ENCODE data around the gene ABCF3. TPM values are rescaled to one million over a fixed set of nuclear protein-coding genes. Genes with fewer than 3 reads are reported as not detected.

Gene ABCF3
- total RNA-seq (10 to 100 TPM; 44.1 to 57.1 TPM), polyA plus RNA-seq (10 to 100 TPM; 30.1 to 75.6 TPM)
- long read RNA-seq, donor 1, transcript ABCF3-203 (21 exons, 2,624 nt) = major isoform, 165 of 209 reads
- long read RNA-seq, donor 1, partial matches to known transcripts = 11 of 209 reads
- long read RNA-seq, donor 1, other reads (novel, unspliced or antisense) = 32 of 209 reads
- long read RNA-seq, donor 2, transcript ABCF3-203 (21 exons, 2,624 nt) = major isoform, 12 of 24 reads
- long read RNA-seq, donor 2, partial matches to known transcripts = 1 of 24 reads
- long read RNA-seq, donor 2, other reads (novel, unspliced or antisense) = 10 of 24 reads

GRCh38 chr3:184186184-184186901, at the start of gene ABCF3:
ABCF3 (plus strand) TSS chr3:184186199; CDS start chr3:184186208, 9 bp downstream.
- Histone ChIP-seq H3K9me3 (ENCODE audit: control insufficient read depth, low read length) (no peaks in the 10 kb centered on the region), H3K4me3 (ENCODE audit: low read length in 2 of 2) (peak within 1 kb of the TSS; percentile 79 to 88), H3K27ac (ENCODE audit: low read depth in 1 of 2, low read length in 2 of 2) (peak within 1 kb of the TSS; percentile 50 to 77), H3K4me1 (ENCODE audit: control insufficient read depth in 1 of 2, insufficient read depth in 2 of 2, low read length in 2 of 2) (no peaks in the 10 kb centered on the region), H3K27me3 (ENCODE audit: control insufficient read depth in 1 of 2, insufficient read depth in 2 of 2, low read length in 1 of 2) (no peaks in the 10 kb centered on the region), H3K36me3 (ENCODE audit: control insufficient read depth in 1 of 2, insufficient read depth in 2 of 2, low read length in 1 of 2) (peaks cover 3 to 21% of the 10 kb centered on the region in 2 donors)
- intact Hi-C loops (cut with DNase I) = loop anchor here (2.0 to 5.0 kb wide), 4 partner anchors 39 to 111 kb away; partner anchors contain the start of genes ALG3 (in 1 of the 2), EEF1AKMT4 (in 1 of the 2), EIF2B5 (in 1 of the 2) and PSMD2 (in 1 of the 2)
- WGBS, 2 donors = 0% methylated on average over 45 of the region's 45 CpGs
- ATAC-seq (ENCODE audit: low FRiP score) (peak; percentile 64), DNase-seq (peak in 1 of 2 donors; percentile 86)

- WGBS, 2 donors = 87 to 92% methylated on average over 10 of the region's 10 CpGs
- H3K4me3 ChIP-seq (ENCODE audit: low read length in 2 of 2) = no peak overlapping the region
- DNase-seq (no peak), ATAC-seq (ENCODE audit: low FRiP score) (no peak)
- no peak overlapping the region for H3K27ac ChIP-seq (ENCODE audit: low read depth in 1 of 2, low read length in 2 of 2)
- no peaks in the 10 kb centered on the region for H3K4me1 ChIP-seq (ENCODE audit: control insufficient read depth in 1 of 2, insufficient read depth in 2 of 2, low read length in 2 of 2)
- H3K27me3 ChIP-seq (ENCODE audit: control insufficient read depth in 1 of 2, insufficient read depth in 2 of 2, low read length in 1 of 2) = no peaks in the 10 kb centered on the region
- H3K9me3 ChIP-seq (ENCODE audit: control insufficient read depth, low read length) = no peaks in the 10 kb centered on the region
- peaks cover 12 to 13% of the 10 kb centered on the region in 2 donors for H3K36me3 ChIP-seq (ENCODE audit: control insufficient read depth in 1 of 2, insufficient read depth in 2 of 2, low read length in 1 of 2)
- intact Hi-C loops (cut with DNase I) = no loop called here
These were observed 45.6 kb upstream of the ABCF3 start for GRCh38 chr3:184140436-184140835.

- 93 to 94% methylated on average over 7 of the region's 7 CpGs for WGBS, 2 donors
- Histone ChIP-seq H3K4me1 (ENCODE audit: control insufficient read depth in 1 of 2, insufficient read depth in 2 of 2, low read length in 2 of 2) (no peaks in the 10 kb centered on the region), H3K4me3 (ENCODE audit: low read length in 2 of 2) (no peak overlapping the region), H3K27me3 (ENCODE audit: control insufficient read depth in 1 of 2, insufficient read depth in 2 of 2, low read length in 1 of 2) (no peaks in the 10 kb centered on the region), H3K27ac (ENCODE audit: low read depth in 1 of 2, low read length in 2 of 2) (no peak overlapping the region), H3K9me3 (ENCODE audit: control insufficient read depth, low read length) (no peaks in the 10 kb centered on the region), H3K36me3 (ENCODE audit: control insufficient read depth in 1 of 2, insufficient read depth in 2 of 2, low read length in 1 of 2) (peaks cover 13 to 15% of the 10 kb centered on the region in 2 donors)
- intact Hi-C loops (cut with DNase I) = no loop called here
- ATAC-seq (ENCODE audit: low FRiP score) (no peak), DNase-seq (no peak)
These were observed 43.8 kb upstream of the ABCF3 start for GRCh38 chr3:184142199-184142598.

- Histone ChIP-seq H3K4me3 (ENCODE audit: low read length in 2 of 2) (no peak overlapping the region), H3K27ac (ENCODE audit: low read depth in 1 of 2, low read length in 2 of 2) (no peak overlapping the region), H3K9me3 (ENCODE audit: control insufficient read depth, low read length) (no peaks in the 10 kb centered on the region), H3K4me1 (ENCODE audit: control insufficient read depth in 1 of 2, insufficient read depth in 2 of 2, low read length in 2 of 2) (no peaks in the 10 kb centered on the region), H3K36me3 (ENCODE audit: control insufficient read depth in 1 of 2, insufficient read depth in 2 of 2, low read length in 1 of 2) (peaks cover 13 to 15% of the 10 kb centered on the region in 2 donors), H3K27me3 (ENCODE audit: control insufficient read depth in 1 of 2, insufficient read depth in 2 of 2, low read length in 1 of 2) (no peaks in the 10 kb centered on the region)
- WGBS, 2 donors = 90 to 92% methylated on average over 3 of the region's 3 CpGs
- ATAC-seq (ENCODE audit: low FRiP score) (no peak), DNase-seq (no peak)
- intact Hi-C loops (cut with DNase I) = no loop called here
These were observed 42.7 kb upstream of the ABCF3 start for GRCh38 chr3:184143327-184143726.

GRCh38 chr3:184144505-184144904, 41.5 kb upstream of the ABCF3 start:
- Histone ChIP-seq H3K4me3 (ENCODE audit: low read length in 2 of 2) (no peak overlapping the region), H3K36me3 (ENCODE audit: control insufficient read depth in 1 of 2, insufficient read depth in 2 of 2, low read length in 1 of 2) (peaks cover 13 to 15% of the 10 kb centered on the region in 2 donors), H3K4me1 (ENCODE audit: control insufficient read depth in 1 of 2, insufficient read depth in 2 of 2, low read length in 2 of 2) (no peaks in the 10 kb centered on the region), H3K9me3 (ENCODE audit: control insufficient read depth, low read length) (no peaks in the 10 kb centered on the region), H3K27me3 (ENCODE audit: control insufficient read depth in 1 of 2, insufficient read depth in 2 of 2, low read length in 1 of 2) (no peaks in the 10 kb centered on the region), H3K27ac (ENCODE audit: low read depth in 1 of 2, low read length in 2 of 2) (no peak overlapping the region)
- intact Hi-C loops (cut with DNase I) = no loop called here
- DNase-seq (no peak), ATAC-seq (ENCODE audit: low FRiP score) (no peak)
- WGBS, 2 donors = 88% methylated on average over 5 of the region's 5 CpGs

GRCh38 chr3:184145111-184145524, 40.9 kb upstream of the ABCF3 start:
- no peak for DNase-seq
- Histone ChIP-seq H3K4me3 (ENCODE audit: low read length in 2 of 2) (no peak overlapping the region), H3K27ac (ENCODE audit: low read depth in 1 of 2, low read length in 2 of 2) (no peak overlapping the region), H3K9me3 (ENCODE audit: control insufficient read depth, low read length) (no peaks in the 10 kb centered on the region), H3K27me3 (ENCODE audit: control insufficient read depth in 1 of 2, insufficient read depth in 2 of 2, low read length in 1 of 2) (no peaks in the 10 kb centered on the region), H3K36me3 (ENCODE audit: control insufficient read depth in 1 of 2, insufficient read depth in 2 of 2, low read length in 1 of 2) (peaks cover 13 to 15% of the 10 kb centered on the region in 2 donors), H3K4me1 (ENCODE audit: control insufficient read depth in 1 of 2, insufficient read depth in 2 of 2, low read length in 2 of 2) (no peaks in the 10 kb centered on the region)
- ATAC-seq (ENCODE audit: low FRiP score) = peak; percentile 35
- intact Hi-C loops (cut with DNase I) = loop anchor here in 1 of 2 donors (5.0 kb wide), 1 partner anchor 42 kb away; the partner anchor contains the start of gene ABCF3
- WGBS, 2 donors = 19 to 21% methylated on average over 4 of the region's 4 CpGs

- H3K27me3 ChIP-seq (ENCODE audit: control insufficient read depth in 1 of 2, insufficient read depth in 2 of 2, low read length in 1 of 2) = no peaks in the 10 kb centered on the region
- no peak overlapping the region for H3K27ac ChIP-seq (ENCODE audit: low read depth in 1 of 2, low read length in 2 of 2)
- no peaks in the 10 kb centered on the region for H3K4me1 ChIP-seq (ENCODE audit: control insufficient read depth in 1 of 2, insufficient read depth in 2 of 2, low read length in 2 of 2)
- H3K9me3 ChIP-seq (ENCODE audit: control insufficient read depth, low read length) = no peaks in the 10 kb centered on the region
- DNase-seq (no peak), ATAC-seq (ENCODE audit: low FRiP score) (no peak)
- peaks cover 11 to 15% of the 10 kb centered on the region in 2 donors for H3K36me3 ChIP-seq (ENCODE audit: control insufficient read depth in 1 of 2, insufficient read depth in 2 of 2, low read length in 1 of 2)
- 80 to 86% methylated on average over 8 of the region's 8 CpGs for WGBS, 2 donors
- H3K4me3 ChIP-seq (ENCODE audit: low read length in 2 of 2) = no peak overlapping the region
- intact Hi-C loops (cut with DNase I) = loop anchor here in 1 of 2 donors (5.0 kb wide), 1 partner anchor 41 kb away; the partner anchor contains the start of gene ABCF3
These were observed 40.2 kb upstream of the ABCF3 start for GRCh38 chr3:184145751-184146270.

GRCh38 chr3:184148076-184148475, 37.9 kb upstream of the ABCF3 start:
- Histone ChIP-seq H3K27ac (ENCODE audit: low read depth in 1 of 2, low read length in 2 of 2) (no peak overlapping the region), H3K9me3 (ENCODE audit: control insufficient read depth, low read length) (no peaks in the 10 kb centered on the region), H3K36me3 (ENCODE audit: control insufficient read depth in 1 of 2, insufficient read depth in 2 of 2, low read length in 1 of 2) (peaks cover 7% of the 10 kb centered on the region in 2 donors), H3K4me1 (ENCODE audit: control insufficient read depth in 1 of 2, insufficient read depth in 2 of 2, low read length in 2 of 2) (no peaks in the 10 kb centered on the region), H3K4me3 (ENCODE audit: low read length in 2 of 2) (no peak overlapping the region), H3K27me3 (ENCODE audit: control insufficient read depth in 1 of 2, insufficient read depth in 2 of 2, low read length in 1 of 2) (no peaks in the 10 kb centered on the region)
- WGBS, 2 donors = 83 to 88% methylated on average over 3 of the region's 3 CpGs
- DNase-seq (no peak), ATAC-seq (ENCODE audit: low FRiP score) (no peak)
- intact Hi-C loops (cut with DNase I) = loop anchor here in 1 of 2 donors (5.0 kb wide), 1 partner anchor 39 kb away; the partner anchor contains the start of gene ABCF3

All from aorta (tissue), 5 donors.